Hair follicle dermal papilla cell (primary cell): Measurements from ENCODE around the gene SNX24. TPM values are rescaled to one million over a fixed set of nuclear protein-coding genes. Genes with fewer than 3 reads are reported as not detected.

Experiments
- small RNA-seq: library from RNA; depleted of rRNA; stranded (forward); fragments of <200 nt; gene quantifications from one replicate; pipeline ENCODE3, GENCODE V24; 2012
- total RNA-seq: library from RNA; depleted of rRNA; stranded (reverse); fragments of >200 nt; gene quantifications from 2 replicates; pipeline ENCODE4 v1.2.3, GENCODE V29; 2012

SNX24 gene
- total RNA-seq = 24.4 and 25.6 TPM in 2 replicates

GRCh38 chr5:122845229-122846050 is at the start of gene SNX24:
TSS of gene SNX24 (plus strand) at chr5:122845613. CDS start at chr5:122845634, 21 bp downstream.

GRCh38 chr5:123036391-123037103 is 191.1 kb downstream of the SNX24 start, which contains the start of gene PPIC:
TSS of gene PPIC (minus strand) at chr5:123036725. CDS start at chr5:123036625, 100 bp downstream.

Small RNA genes within 50 kb of the gene (small RNA-seq; reads per million reads assigned to genes)
- not detected for gene RN7SL689P

Other genes starting within 250 kb of the SNX24 start
- 64.6 and 82.4 TPM in 2 replicates for gene SNX2, start 70.5 kb upstream of the SNX24 start, total RNA-seq
- 29.6 and 38.3 TPM in 2 replicates for gene PPIC, start 191.1 kb downstream of the SNX24 start, total RNA-seq
- gene PRDM6, start 243.6 kb downstream of the SNX24 start, total RNA-seq = 0.12 and 0.16 TPM in 2 replicates